ENCODE results near the gene OR2T35.

GRCh38 chr1:248621770-248622169 lies 23.3 kb downstream of the OR2T35 start:
- TF ChIP-seq EZH2phosphoT487 (conservative IDR thresholded peaks at IDR 0.05; ENCODE audit: low read length) (no peak), CTCF (IDR thresholded peaks at IDR 0.05; ENCODE audit: insufficient read depth, low read length, poor library complexity, severe bottlenecking) (no peak)

All from SU-DHL-6 (cell line).